Stimulated activated CD4-positive, alpha-beta T cell treated with anti-CD3 and anti-CD28 coated beads, Interleukin-4, amount 100 ng/mL, for 48 hours (primary cell): Measurements from ENCODE around the gene TRIM13.

ENCODE experiments used
- DNase-seq, 2 donors: peaks; one replicate each; pipeline ENCODE4 v3.0.0-alpha.2; 2020; ENCODE audit warnings: low read depth in 2 of 2

TRIM13 gene

GRCh38 chr13:50065712-50066111 is 68.9 kb downstream of the TRIM13 start:
- DNase-seq = no peak
